Gastrocnemius medialis (tissue), 4 donors: ENCODE measurements around the gene VNN1. TPM values are rescaled to one million over a fixed set of nuclear protein-coding genes. Genes with fewer than 3 reads are reported as not detected.

Source experiments
- ATAC-seq, 2 donors: fragments of 150-250 bp; one replicate each; pipeline ENCODE4 v1.9.1; 2016
- DNase-seq, 2 donors: peaks; one replicate each; pipeline ENCODE4 v3.0.0-alpha.2; 2019
- H3K27ac ChIP-seq, 4 donors: fragments of 200-600 bp; sonication (generic); 1 replicate in 1 of 4; 2 replicates in 3 of 4; pipeline ENCODE4 v1.5.1; 2016 to 2018; ENCODE audit warnings: mild to moderate bottlenecking in 2 of 4, moderate library complexity in 1 of 4
- H3K27me3 ChIP-seq, 3 donors: fragments of 200-600 bp; sonication (generic) in 2 of 3; 1 replicate in 1 of 3; 2 replicates in 2 of 3; pipeline versions ENCODE4 v1.5.1 to v1.6.0; 2016 to 2019; ENCODE audit warnings: mild to moderate bottlenecking in 1 of 3, moderate library complexity in 1 of 3
- H3K36me3 ChIP-seq, 2 donors: fragments of 200-600 bp; sonication (generic) in 1 of 2; one replicate each; pipeline ENCODE4 v1.5.1; 2017 to 2018
- H3K4me1 ChIP-seq, 2 donors: fragments of 200-600 bp; sonication (generic) in 1 of 2; one replicate each; pipeline ENCODE4 v1.5.1; 2016 to 2017; ENCODE audit warnings: mild to moderate bottlenecking in 2 of 2
- H3K4me3 ChIP-seq, 4 donors: fragments of 200-600 bp; sonication (generic) in 3 of 4; 1 replicate in 1 of 4; 2 replicates in 3 of 4; pipeline ENCODE4 v1.5.1; 2016 to 2019; ENCODE audit warnings: mild to moderate bottlenecking in 2 of 4
- H3K9me3 ChIP-seq, 3 donors: fragments of 200-600 bp; sonication (generic) in 2 of 3; 1 replicate in 1 of 3; 2 replicates in 2 of 3; pipeline ENCODE4 v1.5.1; 2016 to 2019
- POLR2A ChIP-seq, 2 donors: fragments of 450-650 bp; IDR thresholded peaks; one replicate each; pipeline ENCODE4 v1.6.1; 2017; ENCODE audit warnings: antibody characterized with exemption in 2 of 2, mild to moderate bottlenecking in 2 of 2, moderate library complexity in 2 of 2
- in situ Hi-C, 4 donors: fragments of 200-750 bp; cut with MboI; loops; one replicate each; pipeline versions ENCODE4 v1.15.0 to v1.8.0; 2017; ENCODE audit warnings: low sequenced_read_pairs in 4 of 4
- intact Hi-C: fragments of 100-400 bp; cut with DNase I; formaldehyde crosslinking; loops from one replicate; pipeline ENCODE4 v1.15.1; 2023; ENCODE audit warnings: low total_unique reads
- total RNA-seq, 4 donors: library from RNA; depleted of rRNA; stranded (reverse); fragments of >200 nt; gene quantifications; one replicate each; pipeline versions ENCODE4 v1.1.0 to v1.2.3, GENCODE V29; 2016
- TF ChIP-seq, protein P1 (sequence below), 5 experiments: fragments of 450-650 bp in 3 of 5; fragments of 200-600 bp in 2 of 5; sonication (generic) in 2 of 5; IDR thresholded peaks in 4 of 5; conservative IDR thresholded peaks in 1 of 5; 1 replicate in 4 of 5; 2 replicates in 1 of 5; pipeline ENCODE4 v1.5.1; 2016 to 2019; ENCODE audit warnings: antibody characterized with exemption in 5 of 5, mild to moderate bottlenecking in 3 of 5, moderate library complexity in 3 of 5

Gene VNN1
- total RNA-seq, 4 donors from 2014 or later = 0.39 to 1.9 (median 0.85) TPM

DNA sequence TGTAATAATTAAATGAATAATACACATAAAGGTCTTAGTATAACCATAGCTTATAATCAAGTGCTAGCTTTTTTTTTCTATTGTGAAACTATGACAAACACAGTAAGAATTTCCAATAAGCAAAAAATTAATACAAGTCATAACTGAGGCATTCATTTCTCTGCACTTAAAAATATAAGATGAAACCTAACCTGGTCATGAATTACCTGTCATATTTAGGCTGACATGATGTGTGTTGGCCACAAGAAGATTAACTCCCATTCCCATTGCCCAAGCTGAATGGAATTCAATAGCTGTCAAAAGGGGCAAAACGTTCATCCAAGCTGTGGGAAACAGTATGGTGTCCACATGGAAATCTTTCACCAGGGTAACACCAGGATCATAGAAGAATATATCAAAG lies 38.4 kb upstream of the VNN1 start:
- ATAC-seq = no peak
- intact Hi-C loops = no loop called here
- no peak for TF ChIP-seq POLR2A (IDR thresholded peaks at IDR 0.05)
- TF ChIP-seq, protein P1, sequence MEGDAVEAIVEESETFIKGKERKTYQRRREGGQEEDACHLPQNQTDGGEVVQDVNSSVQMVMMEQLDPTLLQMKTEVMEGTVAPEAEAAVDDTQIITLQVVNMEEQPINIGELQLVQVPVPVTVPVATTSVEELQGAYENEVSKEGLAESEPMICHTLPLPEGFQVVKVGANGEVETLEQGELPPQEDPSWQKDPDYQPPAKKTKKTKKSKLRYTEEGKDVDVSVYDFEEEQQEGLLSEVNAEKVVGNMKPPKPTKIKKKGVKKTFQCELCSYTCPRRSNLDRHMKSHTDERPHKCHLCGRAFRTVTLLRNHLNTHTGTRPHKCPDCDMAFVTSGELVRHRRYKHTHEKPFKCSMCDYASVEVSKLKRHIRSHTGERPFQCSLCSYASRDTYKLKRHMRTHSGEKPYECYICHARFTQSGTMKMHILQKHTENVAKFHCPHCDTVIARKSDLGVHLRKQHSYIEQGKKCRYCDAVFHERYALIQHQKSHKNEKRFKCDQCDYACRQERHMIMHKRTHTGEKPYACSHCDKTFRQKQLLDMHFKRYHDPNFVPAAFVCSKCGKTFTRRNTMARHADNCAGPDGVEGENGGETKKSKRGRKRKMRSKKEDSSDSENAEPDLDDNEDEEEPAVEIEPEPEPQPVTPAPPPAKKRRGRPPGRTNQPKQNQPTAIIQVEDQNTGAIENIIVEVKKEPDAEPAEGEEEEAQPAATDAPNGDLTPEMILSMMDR (IDR thresholded peaks at IDR 0.05 in 4 of 5, conservative IDR thresholded peaks at IDR 0.05 in 1 of 5) = no peak
- no peak for DNase-seq
- H3K9me3 ChIP-seq = no peaks in the 10 kb centered on the region
- no peaks in the 10 kb centered on the region for H3K27me3 ChIP-seq
- no peak overlapping the region for H3K4me3 ChIP-seq
- H3K4me1 ChIP-seq = no peaks in the 10 kb centered on the region
- no peak overlapping the region for H3K27ac ChIP-seq
- no peaks in the 10 kb centered on the region for H3K36me3 ChIP-seq
- in situ Hi-C loops = loop anchor here in 1 of 4 donors (25.0 kb wide), 1 partner anchor 215 kb away; the partner anchor contains the start of gene TAAR9

DNA sequence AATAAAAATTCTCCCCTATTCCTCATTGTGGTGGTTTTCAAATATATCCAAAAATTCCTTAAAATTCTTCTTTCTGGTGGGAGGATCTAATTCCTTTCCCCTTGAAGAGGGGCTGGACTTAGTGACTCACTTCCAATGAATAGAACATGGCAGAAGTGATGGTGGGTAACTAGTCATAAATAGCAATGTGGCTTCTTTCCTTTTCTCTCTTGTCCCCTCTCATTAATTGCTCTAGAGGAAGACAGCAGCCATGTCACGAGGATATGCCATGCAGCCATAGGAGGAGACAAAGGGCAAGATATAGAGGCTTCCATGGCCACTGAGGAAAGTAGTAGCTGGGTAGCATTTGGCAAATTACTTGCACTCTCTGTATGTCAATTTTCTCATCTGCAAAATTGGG lies 38.0 kb upstream of the VNN1 start:
- TF ChIP-seq, protein P1 (IDR thresholded peaks at IDR 0.05 in 4 of 5, conservative IDR thresholded peaks at IDR 0.05 in 1 of 5) = no peak
- no peak for TF ChIP-seq POLR2A (IDR thresholded peaks at IDR 0.05)
- no peak overlapping the region for H3K27ac ChIP-seq
- ATAC-seq (no peak), DNase-seq (no peak)
- no peaks in the 10 kb centered on the region for H3K27me3 ChIP-seq
- H3K4me3 ChIP-seq = no peak overlapping the region
- H3K36me3 ChIP-seq = no peaks in the 10 kb centered on the region
- intact Hi-C loops = no loop called here
- H3K4me1 ChIP-seq = no peaks in the 10 kb centered on the region
- in situ Hi-C loops = loop anchor here in 1 of 4 donors (25.0 kb wide), 1 partner anchor 215 kb away; the partner anchor contains the start of gene TAAR9
- no peaks in the 10 kb centered on the region for H3K9me3 ChIP-seq

DNA sequence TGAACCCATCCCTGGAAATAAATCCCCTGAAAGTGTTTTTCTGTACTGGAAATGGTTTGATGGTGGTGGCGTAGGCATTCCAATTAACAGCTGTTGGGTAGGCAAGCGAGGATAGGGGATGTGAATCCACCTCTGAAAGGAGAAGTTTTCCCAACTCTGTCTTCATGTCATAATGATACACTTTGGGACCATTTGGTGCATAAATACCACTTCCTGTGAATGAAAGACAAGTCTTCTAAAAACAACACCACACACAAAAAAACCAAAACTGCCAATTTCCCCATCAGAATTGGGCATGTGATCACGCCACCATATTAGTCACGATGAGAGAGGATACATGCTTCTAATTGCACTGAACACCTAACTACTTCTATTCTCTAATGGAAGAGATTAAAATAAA lies 37.5 kb upstream of the VNN1 start:
- TF ChIP-seq POLR2A (IDR thresholded peaks at IDR 0.05) = no peak
- TF ChIP-seq, protein P1 (IDR thresholded peaks at IDR 0.05 in 4 of 5, conservative IDR thresholded peaks at IDR 0.05 in 1 of 5) = no peak
- H3K9me3 ChIP-seq = no peaks in the 10 kb centered on the region
- in situ Hi-C loops = loop anchor here in 1 of 4 donors (25.0 kb wide), 1 partner anchor 214 kb away; the partner anchor contains the start of gene TAAR9

DNA sequence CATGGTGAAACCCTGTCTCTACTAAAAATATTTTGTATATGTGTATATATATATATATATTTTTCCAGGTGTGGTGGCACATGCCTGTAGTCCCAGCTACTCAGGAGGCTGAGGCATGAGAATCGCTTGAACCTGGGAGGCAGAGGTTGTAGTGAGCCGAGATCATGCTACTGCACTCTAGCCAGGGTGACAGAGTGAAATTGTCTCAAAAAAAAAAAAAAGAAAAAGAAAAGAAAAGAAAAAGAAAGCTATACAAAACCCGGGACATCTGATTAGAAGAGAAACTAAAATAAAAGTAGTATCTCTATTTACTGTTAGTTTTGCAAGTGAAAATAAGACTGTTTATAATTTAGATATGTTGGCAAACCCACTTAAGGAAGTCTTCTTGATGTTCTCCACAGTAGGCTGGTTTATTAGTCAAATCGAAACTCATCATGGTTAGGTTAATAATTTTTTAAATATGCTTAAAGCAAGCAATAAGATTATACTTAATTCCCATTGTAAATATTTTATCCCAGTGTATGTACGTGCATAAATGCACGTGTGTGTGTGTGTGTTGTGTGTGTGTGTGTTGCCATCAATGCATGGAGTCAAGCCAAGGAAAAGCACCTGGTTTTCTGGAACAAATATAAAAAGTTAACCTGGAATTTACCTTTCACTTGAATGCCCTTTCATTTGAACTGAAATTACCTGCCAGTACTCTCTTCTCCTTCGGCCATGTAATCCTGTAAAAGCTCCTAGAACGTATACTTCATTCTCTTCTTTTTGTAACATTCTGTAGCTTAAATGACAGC lies 36.8 kb upstream of the VNN1 start:
- no peaks in the 10 kb centered on the region for H3K4me1 ChIP-seq
- in situ Hi-C loops = loop anchor here in 1 of 4 donors (25.0 kb wide), 1 partner anchor 213 kb away; the partner anchor contains the start of gene TAAR9
- no peaks in the 10 kb centered on the region for H3K27me3 ChIP-seq
- DNase-seq (no peak), ATAC-seq (no peak)
- H3K36me3 ChIP-seq = no peaks in the 10 kb centered on the region
- intact Hi-C loops = no loop called here
- TF ChIP-seq, protein P1 (IDR thresholded peaks at IDR 0.05 in 4 of 5, conservative IDR thresholded peaks at IDR 0.05 in 1 of 5) = no peak
- no peak for TF ChIP-seq POLR2A (IDR thresholded peaks at IDR 0.05)
- no peak overlapping the region for H3K27ac ChIP-seq
- no peaks in the 10 kb centered on the region for H3K9me3 ChIP-seq
- H3K4me3 ChIP-seq = no peak overlapping the region

More for the DNA sequence above, 37.5 kb upstream of the VNN1 start:
- no peak for ATAC-seq
- H3K4me3 ChIP-seq = no peak overlapping the region
- no peak for DNase-seq
- H3K27me3 ChIP-seq = no peaks in the 10 kb centered on the region
- intact Hi-C loops = no loop called here
- no peaks in the 10 kb centered on the region for H3K36me3 ChIP-seq
- no peaks in the 10 kb centered on the region for H3K4me1 ChIP-seq
- H3K27ac ChIP-seq = no peak overlapping the region
